Measurements from ENCODE around the gene MXD4. TPM values are rescaled to one million over a fixed set of nuclear protein-coding genes. Genes with fewer than 3 reads are reported as not detected.

The MXD4 gene
- total and polyA plus RNA-seq, 2 experiments from 2014 or later, result 6.9 to 19.9 TPM

- TF ChIP-seq REST (IDR thresholded peaks at IDR 0.05; ENCODE audit: unreplicated experiment), result no peak
- no peak for TF ChIP-seq EZH2 (IDR thresholded peaks at IDR 0.05; ENCODE audit: low read depth, unreplicated experiment)
- no peak for TF ChIP-seq EZH2phosphoT487 (IDR thresholded peaks at IDR 0.05; ENCODE audit: unreplicated experiment)
- no peak for TF ChIP-seq ZNF462 (CRISPR knock-in tag; IDR thresholded peaks at IDR 0.05)
These were observed 5.7 kb downstream of the MXD4 start (continued) for GRCh38 chr4:2256156-2256731.
